ENCODE results near the gene DPPA3.

DNA sequence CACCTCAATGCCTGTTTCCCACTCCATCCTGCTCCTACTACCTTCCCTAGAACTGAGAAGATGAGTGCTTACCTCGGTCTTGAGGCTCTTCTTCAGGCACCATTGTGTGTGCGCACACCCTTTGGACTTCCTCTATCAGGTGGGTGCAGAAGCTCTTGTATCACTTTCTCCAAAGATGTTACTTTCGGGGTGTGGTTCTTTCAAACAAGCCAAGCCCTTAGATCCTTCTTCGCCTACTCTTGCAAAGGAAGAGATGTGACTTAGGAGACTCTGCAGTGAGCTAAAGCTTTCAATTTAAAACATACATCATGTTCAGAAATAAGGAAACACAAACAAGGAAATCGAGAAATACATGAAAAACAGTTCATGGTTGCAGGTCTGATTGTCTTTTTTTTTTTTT lies 36.0 kb downstream of the DPPA3 start, which contains the start of gene CLEC4C:
- TF ChIP-seq, protein P1, sequence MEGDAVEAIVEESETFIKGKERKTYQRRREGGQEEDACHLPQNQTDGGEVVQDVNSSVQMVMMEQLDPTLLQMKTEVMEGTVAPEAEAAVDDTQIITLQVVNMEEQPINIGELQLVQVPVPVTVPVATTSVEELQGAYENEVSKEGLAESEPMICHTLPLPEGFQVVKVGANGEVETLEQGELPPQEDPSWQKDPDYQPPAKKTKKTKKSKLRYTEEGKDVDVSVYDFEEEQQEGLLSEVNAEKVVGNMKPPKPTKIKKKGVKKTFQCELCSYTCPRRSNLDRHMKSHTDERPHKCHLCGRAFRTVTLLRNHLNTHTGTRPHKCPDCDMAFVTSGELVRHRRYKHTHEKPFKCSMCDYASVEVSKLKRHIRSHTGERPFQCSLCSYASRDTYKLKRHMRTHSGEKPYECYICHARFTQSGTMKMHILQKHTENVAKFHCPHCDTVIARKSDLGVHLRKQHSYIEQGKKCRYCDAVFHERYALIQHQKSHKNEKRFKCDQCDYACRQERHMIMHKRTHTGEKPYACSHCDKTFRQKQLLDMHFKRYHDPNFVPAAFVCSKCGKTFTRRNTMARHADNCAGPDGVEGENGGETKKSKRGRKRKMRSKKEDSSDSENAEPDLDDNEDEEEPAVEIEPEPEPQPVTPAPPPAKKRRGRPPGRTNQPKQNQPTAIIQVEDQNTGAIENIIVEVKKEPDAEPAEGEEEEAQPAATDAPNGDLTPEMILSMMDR (IDR thresholded peaks at IDR 0.05): no peak
- no peak for TF ChIP-seq POLR2AphosphoS5 (IDR thresholded peaks at IDR 0.05)
- no peak for TF ChIP-seq POLR2A (IDR thresholded peaks at IDR 0.05)

Measured in breast epithelium (tissue), 3 donors.